HepG2 (cell line): ENCODE measurements around the gene PRKN. TPM values are rescaled to one million over a fixed set of nuclear protein-coding genes. Genes with fewer than 3 reads are reported as not detected.

Source experiments
- CBFB ChIP-seq: sonication (generic); formaldehyde crosslinking; IDR thresholded peaks from 2 replicates; pipeline ENCODE4 v1.4.0; 2020; ENCODE audit warnings: missing genetic modification reagents
- CBX2 ChIP-seq, 2 experiments: fragments of 200-600 bp in 1 of 2; sonication (generic); formaldehyde crosslinking in 1 of 2; IDR thresholded peaks; 2 replicates each; pipeline versions ENCODE4 v1.7.0 to v1.8.1; 2018 to 2022; ENCODE audit warnings: low read depth in 2 of 2, low read length in 1 of 2, mild to moderate bottlenecking in 1 of 2, missing genetic modification reagents in 1 of 2
- HDAC2 ChIP-seq: sonication (generic); formaldehyde crosslinking; IDR thresholded peaks from 2 replicates; pipeline ENCODE4 v1.4.0; 2020; ENCODE audit warnings: missing genetic modification reagents
- NR2F1 ChIP-seq, 2 experiments: fragments of 450-650 bp in 1 of 2; formaldehyde crosslinking in 1 of 2; IDR thresholded peaks; 2 replicates each; pipeline versions ENCODE4 v1.5.0 to v1.6.1; 2016 to 2020; ENCODE audit warnings: mild to moderate bottlenecking in 1 of 2, missing compliant biosample characterization in 1 of 2, missing genetic modification reagents in 1 of 2, moderate library complexity in 1 of 2
- REL ChIP-seq: sonication (generic); formaldehyde crosslinking; conservative IDR thresholded peaks from 2 replicates; pipeline ENCODE4 v1.8.0; 2022; ENCODE audit warnings: mild to moderate bottlenecking, missing genetic modification reagents, moderate library complexity
- REST ChIP-seq, 2 experiments: IDR thresholded peaks; 2 replicates each; pipeline ENCODE4 v1.6.1; 2011 to 2012; ENCODE audit warnings: low read length in 2 of 2, borderline replicate concordance in 1 of 2, low read depth in 1 of 2, mild to moderate bottlenecking in 1 of 2, moderate library complexity in 1 of 2
- TRAFD1 ChIP-seq: sonication (generic); formaldehyde crosslinking; IDR thresholded peaks from 2 replicates; pipeline ENCODE4 v1.5.1; 2020; ENCODE audit warnings: missing genetic modification reagents, mild to moderate bottlenecking, borderline replicate concordance
- ZBTB20 ChIP-seq: sonication (generic); formaldehyde crosslinking; IDR thresholded peaks from 2 replicates; pipeline ENCODE4 v1.8.1; 2023; ENCODE audit warnings: missing genetic modification reagents, low read depth, mild to moderate bottlenecking, borderline replicate concordance
- polyA plus RNA-seq, 8 experiments: library from polyadenylated mRNA; depleted of rRNA in 3 of 8; stranded (reverse) in 7 of 8; unstranded in 1 of 8; fragments of >200 nt; fragmentation: Illumina TruSeq in 4 of 8; extraction: Trizol in 4 of 8; gene quantifications; 2 replicates each; pipeline versions ENCODE4 v1.2.1 to v1.2.3, GENCODE V29; 2011 to 2016; ENCODE audit warnings: low read depth in 4 of 8, missing spikeins in 1 of 8, mixed read lengths in 1 of 8; ENCODE audit not compliant: insufficient read depth in 1 of 8
- total RNA-seq, 5 experiments: library from RNA; depleted of rRNA; stranded (reverse); fragments of >200 nt; fragmentation: Illumina TruSeq; extraction: Trizol; gene quantifications; 2 replicates each; pipeline ENCODE4 v1.2.3, GENCODE V29; 2016; ENCODE audit warnings: low read depth in 1 of 5

PRKN gene
- total and polyA plus RNA-seq, 2 of the 13 experiments (the other 11 are each of a cell fraction or from before 2014, with no cell fraction given): 0.31 to 0.44 TPM

DNA sequence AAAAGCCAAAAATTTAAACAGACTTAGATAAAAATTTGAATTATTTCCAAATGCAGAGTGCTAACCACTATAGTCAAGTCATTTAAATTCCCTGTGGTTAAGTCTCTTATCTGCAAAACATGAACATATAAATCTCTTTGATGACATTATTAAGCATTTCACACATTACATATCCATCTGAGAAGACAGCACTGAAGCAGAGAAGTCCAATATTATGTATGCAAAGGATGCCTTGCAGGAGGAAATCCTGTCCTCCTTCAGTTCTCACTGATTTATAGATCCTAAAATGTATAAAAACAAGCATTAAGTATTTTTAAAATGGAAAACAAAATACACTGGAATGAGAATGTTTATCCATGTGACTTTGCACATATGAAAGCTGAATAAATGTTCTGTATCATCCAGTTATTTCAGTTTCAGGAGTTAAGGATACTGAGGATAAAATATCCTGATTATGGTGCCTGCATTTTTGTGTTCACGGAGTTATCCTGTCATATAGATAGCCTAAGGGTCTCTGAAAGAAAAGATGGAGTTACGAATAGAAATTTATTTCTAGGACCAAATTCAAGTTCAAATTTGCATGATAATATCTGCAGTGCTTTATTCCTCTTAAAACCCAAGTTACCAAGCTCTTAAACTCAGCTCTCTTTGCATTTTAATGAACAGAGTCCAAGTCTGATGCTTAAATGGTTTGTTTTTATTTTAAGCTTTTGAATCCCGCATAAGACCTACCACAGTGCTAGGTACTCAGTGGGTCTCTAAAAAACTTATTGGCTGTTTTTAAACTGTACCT is 145.4 kb downstream of the PRKN start (continued):
- TF ChIP-seq TRAFD1 (CRISPR knock-in tag): no peak
- no peak for TF ChIP-seq ZBTB20
- no peak for TF ChIP-seq REL (CRISPR knock-in tag)
- no peak for TF ChIP-seq CBX2 (IDR thresholded peaks at IDR 0.05; ENCODE audit: low read depth, low read length)
- no peak for TF ChIP-seq CBX2 (CRISPR knock-in tag; IDR thresholded peaks at IDR 0.05; ENCODE audit: low read depth)
- TF ChIP-seq CBFB (CRISPR knock-in tag): no peak
- TF ChIP-seq NR2F1 (CRISPR knock-in tag; IDR thresholded peaks at IDR 0.05): no peak
- TF ChIP-seq HDAC2 (CRISPR knock-in tag): no peak
- no peak for TF ChIP-seq REST (IDR thresholded peaks at IDR 0.05; ENCODE audit: borderline replicate concordance in 1 of 2, low read depth in 1 of 2, low read length in 2 of 2)
- TF ChIP-seq, all 625 proteins: peak for 0
